ENCODE measurements around the gene SLC12A7.

SLC12A7 gene

GRCh38 chr5:1066676-1067075, 45.2 kb downstream of the SLC12A7 start:
- ChIA-PET CTCF (no interaction called here), POLR2A (interaction anchor here (0.6 kb wide), 1 partner anchor 158 kb away, joined by 3 read pairs; no protein-coding TSS in a partner anchor)
- DNase-seq (ENCODE audit: extremely low spot score) = no peak
- no peak for TF ChIP-seq CTCF (IDR thresholded peaks at IDR 0.05; ENCODE audit: control extremely low read depth, extremely low read depth, low read depth, missing control alignments)

GRCh38 chr5:1065891-1066650, 45.8 kb downstream of the SLC12A7 start:
- POLR2A ChIA-PET = interaction anchor here (0.6 kb wide), 1 partner anchor 157 kb away, joined by 3 read pairs; no protein-coding TSS in a partner anchor
- TF ChIP-seq CTCF (IDR thresholded peaks at IDR 0.05; ENCODE audit: control extremely low read depth, extremely low read depth, low read depth, missing control alignments) = no peak
- no peak for DNase-seq (ENCODE audit: extremely low spot score)
- CTCF ChIA-PET = no interaction called here

DNA sequence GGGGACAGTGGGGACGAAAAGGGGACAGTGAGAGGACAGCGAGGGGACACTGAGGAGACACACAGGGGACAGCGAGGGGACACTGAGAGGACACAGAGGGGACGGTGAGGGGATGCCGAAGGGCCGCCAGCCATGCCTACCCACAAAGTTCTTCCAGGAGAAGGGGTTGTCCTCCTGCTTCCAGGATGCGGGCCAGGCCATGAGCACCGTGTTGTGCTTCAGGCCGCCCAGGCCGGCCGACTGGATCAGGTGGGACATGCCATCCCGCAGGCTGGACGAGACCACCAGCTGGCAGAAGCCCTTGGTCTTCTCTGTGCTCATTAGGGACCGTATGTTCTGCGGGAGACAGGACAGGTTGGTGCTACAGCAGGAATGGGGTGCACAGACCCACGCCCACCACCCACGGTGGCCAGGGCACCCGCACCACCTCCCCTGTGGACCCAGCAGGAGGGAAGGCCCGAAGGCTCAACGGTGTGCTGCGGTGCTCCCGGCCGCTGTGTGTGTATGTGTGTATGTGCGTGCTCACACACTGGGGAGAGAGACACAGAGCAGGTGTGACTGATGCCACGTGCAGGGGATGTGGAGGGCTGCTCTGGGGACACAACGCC, 46.6 kb downstream of the SLC12A7 start:
- CTCF ChIA-PET = no interaction called here
- POLR2A ChIA-PET = no interaction called here
- DNase-seq (ENCODE audit: extremely low spot score) = no peak
- no peak for TF ChIP-seq CTCF (IDR thresholded peaks at IDR 0.05; ENCODE audit: control extremely low read depth, extremely low read depth, low read depth, missing control alignments)

- CTCF ChIA-PET = no interaction called here
- DNase-seq (ENCODE audit: extremely low spot score) = no peak
- POLR2A ChIA-PET = no interaction called here
- no peak for TF ChIP-seq CTCF (IDR thresholded peaks at IDR 0.05; ENCODE audit: control extremely low read depth, extremely low read depth, low read depth, missing control alignments)
These were observed 47.3 kb downstream of the SLC12A7 start for GRCh38 chr5:1064383-1065142.

DNA sequence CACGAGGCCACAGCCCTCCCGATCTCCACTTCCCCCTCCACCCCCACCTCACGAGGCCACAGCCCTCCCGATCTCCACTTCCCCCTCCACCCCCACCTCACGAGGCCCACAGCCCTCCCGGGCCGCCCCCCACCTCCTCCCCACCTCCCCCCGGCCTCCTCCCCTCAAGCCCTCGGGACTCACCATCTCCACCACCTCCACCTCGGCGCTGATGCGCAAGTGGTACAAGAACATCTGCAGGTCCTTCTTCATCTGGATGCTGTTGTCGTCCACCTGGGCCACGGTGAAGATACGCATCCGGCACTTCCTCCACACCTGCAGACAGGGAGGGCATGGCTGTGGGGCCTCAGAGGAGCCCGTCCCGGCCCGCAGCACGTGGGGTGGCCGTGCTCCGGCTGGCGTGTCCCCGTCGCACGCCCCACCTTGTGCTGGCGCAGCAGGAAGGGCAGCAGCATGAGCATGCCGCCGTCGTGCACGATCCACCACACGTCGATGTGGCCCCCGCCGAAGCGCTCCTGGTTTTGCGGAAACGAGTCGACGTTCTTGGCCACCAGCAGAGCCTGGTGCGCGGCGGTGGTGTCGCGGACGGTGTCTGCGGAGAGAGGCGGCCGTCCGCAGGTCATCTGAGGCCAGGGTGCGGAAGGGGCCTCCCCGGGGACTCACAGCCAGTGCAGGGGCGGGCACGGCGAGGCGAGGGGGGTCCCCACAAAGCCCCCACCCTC, 48.0 kb downstream of the SLC12A7 start:
- ChIA-PET CTCF (no interaction called here), POLR2A (no interaction called here)
- DNase-seq (ENCODE audit: extremely low spot score) = no peak
- TF ChIP-seq CTCF (IDR thresholded peaks at IDR 0.05; ENCODE audit: control extremely low read depth, extremely low read depth, low read depth, missing control alignments) = no peak

Measured in GM10248 (cell line).